IMR-90 (cell line): ENCODE data around the gene ULK1. TPM values are rescaled to one million over a fixed set of nuclear protein-coding genes. Genes with fewer than 3 reads are reported as not detected.

Experiments
- ATAC-seq: fragments of 200-7000 bp; cut with Tn5 transposase; 2 replicates; pipeline ENCODE4 v1.9.1; 2020; ENCODE audit warnings: low read depth, mild to moderate bottlenecking, moderate library complexity
- BruUV-seq: library from RNA; stranded (reverse); fragments of 400-500 nt; replicated peaks from 2 replicates; lab custom pipeline; 2021; lab: Mats Ljungman, UMichigan
- CTCF ChIA-PET: fragments of 300-600 bp; formaldehyde crosslinking; extraction: SDS; loops from one replicate; lab custom pipeline; 2021; ENCODE audit warnings: antibody characterized with exemption; lab: Yijun Ruan, JAX
- POLR2A ChIA-PET: fragments of 300-600 bp; sonication (Branson Sonifier 250); formaldehyde crosslinking; loops from one replicate; lab custom pipeline; 2022; ENCODE audit warnings: antibody characterized with exemption; ENCODE audit not compliant: unreplicated experiment; lab: Charles Lee
- DNase-seq: peaks from one replicate; pipeline ENCODE4 v3.0.0; 2013
- H2AFZ ChIP-seq: replicated peaks from 2 replicates; pipeline ENCODE3; 2013; ENCODE audit warnings: low read length, mild to moderate bottlenecking; ENCODE audit not compliant: poor library complexity
- H2AK5ac ChIP-seq: 2 replicates; pipeline ENCODE4 v1.6.1; 2013; ENCODE audit warnings: low read depth, low read length, inconsistent platforms
- H2AK9ac ChIP-seq: replicated peaks from 2 replicates; pipeline ENCODE3; 2013; ENCODE audit warnings: mild to moderate bottlenecking, low read depth, low read length, moderate library complexity; ENCODE audit not compliant: poor library complexity
- H2BK120ac ChIP-seq: 2 replicates; pipeline ENCODE4 v1.6.1; 2013; ENCODE audit warnings: low read depth, low read length, inconsistent platforms
- H2BK15ac ChIP-seq: 3 replicates; pipeline ENCODE4 v1.6.1; 2013; ENCODE audit warnings: low read depth, low read length, inconsistent platforms
- H2BK20ac ChIP-seq: 2 replicates; pipeline ENCODE4 v1.6.1; 2013; ENCODE audit warnings: low read depth, mild to moderate bottlenecking, inconsistent platforms, low read length, moderate library complexity
- H2BK5ac ChIP-seq: 2 replicates; pipeline ENCODE4 v1.6.1; 2013; ENCODE audit warnings: mild to moderate bottlenecking, low read depth, low read length, inconsistent platforms; ENCODE audit not compliant: poor library complexity, severe bottlenecking
- H3K14ac ChIP-seq: replicated peaks from 2 replicates; pipeline ENCODE4 v1.6.1; 2013; ENCODE audit warnings: low read depth, low read length, inconsistent platforms
- H3K18ac ChIP-seq: 2 replicates; pipeline ENCODE4 v1.6.1; 2013; ENCODE audit warnings: low read depth, low read length, control low read depth
- H3K23ac ChIP-seq: 2 replicates; pipeline ENCODE4 v1.6.1; 2013; ENCODE audit warnings: low read depth, low read length, inconsistent platforms
- H3K27ac ChIP-seq: 2 replicates; pipeline ENCODE4 v1.5.1; 2013; ENCODE audit warnings: mild to moderate bottlenecking, control low read depth, low read length; ENCODE audit not compliant: insufficient read depth
- H3K27me3 ChIP-seq: 2 replicates; pipeline ENCODE4 v1.6.1; 2013; ENCODE audit warnings: low read length; ENCODE audit not compliant: control insufficient read depth, insufficient read depth
- H3K36me3 ChIP-seq: 2 replicates; pipeline ENCODE4 v1.6.1; 2013; ENCODE audit warnings: low read length, mixed read lengths; ENCODE audit not compliant: control insufficient read depth, insufficient read depth
- H3K4ac ChIP-seq: 2 replicates; pipeline ENCODE4 v1.6.1; 2013; ENCODE audit warnings: low read depth, low read length, inconsistent platforms
- H3K4me1 ChIP-seq: 2 replicates; pipeline ENCODE4 v1.6.1; 2013; ENCODE audit warnings: low read length, mixed read lengths; ENCODE audit not compliant: control insufficient read depth, insufficient read depth
- H3K4me2 ChIP-seq: 2 replicates; pipeline ENCODE4 v1.6.1; 2013; ENCODE audit warnings: low read depth, mild to moderate bottlenecking, control low read depth, low read length, moderate library complexity
- H3K4me3 ChIP-seq: 2 replicates; pipeline ENCODE4 v1.5.1; 2013; ENCODE audit warnings: low read depth, mild to moderate bottlenecking, control low read depth, low read length, moderate library complexity; ENCODE audit not compliant: insufficient read depth
- H3K56ac ChIP-seq: 2 replicates; pipeline ENCODE4 v1.6.1; 2013; ENCODE audit warnings: low read length, inconsistent platforms; ENCODE audit not compliant: insufficient read depth; ENCODE audit errors: extremely low read depth
- H3K79me1 ChIP-seq, 2 experiments: 2 replicates each; pipeline ENCODE4 v1.6.1; 2013; ENCODE audit warnings: low read length in 2 of 2, inconsistent platforms in 1 of 2, low read depth in 1 of 2
- H3K9ac ChIP-seq: 2 replicates; pipeline ENCODE4 v1.6.1; 2013; ENCODE audit warnings: low read depth, low read length, control low read depth
- H3K9me1 ChIP-seq: 2 replicates; pipeline ENCODE4 v1.6.1; 2013; ENCODE audit warnings: low read length, inconsistent platforms; ENCODE audit not compliant: insufficient read depth
- H3K9me3 ChIP-seq: 2 replicates; pipeline ENCODE4 v1.6.1; 2013; ENCODE audit warnings: low read length; ENCODE audit not compliant: control insufficient read depth, insufficient read depth
- H4K20me1 ChIP-seq: 2 replicates; pipeline ENCODE4 v1.6.1; 2013; ENCODE audit warnings: low read length, inconsistent platforms; ENCODE audit not compliant: insufficient read depth
- H4K5ac ChIP-seq: 2 replicates; pipeline ENCODE4 v1.6.1; 2013; ENCODE audit warnings: mild to moderate bottlenecking, low read depth, low read length, control low read depth
- H4K8ac ChIP-seq, 2 experiments: 2 replicates each; pipeline ENCODE4 v1.6.1; 2013; ENCODE audit warnings: low read depth in 2 of 2, low read length in 2 of 2, control low read depth in 1 of 2, inconsistent platforms in 1 of 2
- H4K91ac ChIP-seq: 2 replicates; pipeline ENCODE4 v1.6.1; 2013; ENCODE audit warnings: low read depth, low read length, inconsistent platforms; ENCODE audit not compliant: insufficient read depth
- BHLHE40 ChIP-seq: fragments of 150-350 bp; IDR thresholded peaks from 2 replicates; pipeline ENCODE4 v1.6.1; 2016; ENCODE audit warnings: mild to moderate bottlenecking, low read depth, low read length
- CEBPB ChIP-seq: IDR thresholded peaks from 2 replicates; pipeline ENCODE4 v1.6.1; 2012; ENCODE audit warnings: low read depth, low read length, improper control_type of control experiment
- CHD1 ChIP-seq: IDR thresholded peaks from 2 replicates; pipeline ENCODE4 v1.6.1; 2012; ENCODE audit warnings: low read depth, low read length, improper control_type of control experiment
- FOS ChIP-seq: fragments of 150-350 bp; IDR thresholded peaks from 2 replicates; pipeline ENCODE4 v1.6.1; 2016; ENCODE audit warnings: low read depth, low read length
- MAZ ChIP-seq: IDR thresholded peaks from 2 replicates; pipeline ENCODE4 v1.6.1; 2012; ENCODE audit warnings: low read depth, mild to moderate bottlenecking, low read length, improper control_type of control experiment, moderate library complexity, borderline replicate concordance
- MXI1 ChIP-seq: IDR thresholded peaks from 2 replicates; pipeline ENCODE4 v1.6.1; 2012; ENCODE audit warnings: low read depth, mild to moderate bottlenecking, low read length, moderate library complexity, borderline replicate concordance
- RAD21 ChIP-seq: IDR thresholded peaks from 2 replicates; pipeline ENCODE4 v1.6.1; 2012; ENCODE audit warnings: low read length, improper control_type of control experiment
- RFX5 ChIP-seq: IDR thresholded peaks from 2 replicates; pipeline ENCODE4 v1.8.0; 2012; ENCODE audit warnings: low read depth, mild to moderate bottlenecking, low read length, moderate library complexity
- SMC3 ChIP-seq: fragments of 150-350 bp; IDR thresholded peaks from 2 replicates; pipeline ENCODE4 v1.6.1; 2016; ENCODE audit warnings: low read depth, mild to moderate bottlenecking, antibody characterized with exemption, low read length, moderate library complexity
- WGBS, 2 experiments: methylation state at CpG; one replicate each; pipeline versions ENCODE4 v1.1.5 to v1.1.7; 2013; ENCODE audit warnings: missing lambda C conversion rate in 2 of 2; ENCODE audit not compliant: insufficient read length in 1 of 2; ENCODE audit errors: extremely low coverage in 2 of 2; 5-methylcytosine and 5-hydroxymethylcytosine counted together
- dilution Hi-C: fragments of 300-500 bp; cut with HindIII; formaldehyde crosslinking; loops from one replicate; pipeline ENCODE4 v1.14.3; 2018; ENCODE audit warnings: low sequenced_read_pairs; ENCODE audit not compliant: unreplicated experiment
- in situ Hi-C: fragments of 300-500 bp; cut with MboI; formaldehyde crosslinking; loops from 3 replicates; pipeline ENCODE4 v1.14.3; 2019; ENCODE audit warnings: low sequenced_read_pairs, inconsistent platforms, mixed read lengths
- intact Hi-C: fragments of 100-400 bp; cut with micrococcal nuclease; formaldehyde crosslinking; loops from 2 replicates; pipeline ENCODE4 v1.10.0; 2022
- polyA plus RNA-seq, 3 experiments: library from polyadenylated mRNA; depleted of rRNA; stranded (reverse); fragments of >200 nt; gene quantifications; 2 replicates each; pipeline ENCODE4 v1.2.3, GENCODE V29; 2012; ENCODE audit warnings: low replicate concordance in 1 of 3
- total RNA-seq: library from RNA; depleted of rRNA; stranded (reverse); fragments of >200 nt; gene quantifications from 2 replicates; pipeline ENCODE4 v1.2.3, GENCODE V29; 2012

ULK1 gene
- total and polyA plus RNA-seq, 2 of the 4 experiments (the other 2 are of a cell fraction), result 1.8 to 19.2 TPM

DNA sequence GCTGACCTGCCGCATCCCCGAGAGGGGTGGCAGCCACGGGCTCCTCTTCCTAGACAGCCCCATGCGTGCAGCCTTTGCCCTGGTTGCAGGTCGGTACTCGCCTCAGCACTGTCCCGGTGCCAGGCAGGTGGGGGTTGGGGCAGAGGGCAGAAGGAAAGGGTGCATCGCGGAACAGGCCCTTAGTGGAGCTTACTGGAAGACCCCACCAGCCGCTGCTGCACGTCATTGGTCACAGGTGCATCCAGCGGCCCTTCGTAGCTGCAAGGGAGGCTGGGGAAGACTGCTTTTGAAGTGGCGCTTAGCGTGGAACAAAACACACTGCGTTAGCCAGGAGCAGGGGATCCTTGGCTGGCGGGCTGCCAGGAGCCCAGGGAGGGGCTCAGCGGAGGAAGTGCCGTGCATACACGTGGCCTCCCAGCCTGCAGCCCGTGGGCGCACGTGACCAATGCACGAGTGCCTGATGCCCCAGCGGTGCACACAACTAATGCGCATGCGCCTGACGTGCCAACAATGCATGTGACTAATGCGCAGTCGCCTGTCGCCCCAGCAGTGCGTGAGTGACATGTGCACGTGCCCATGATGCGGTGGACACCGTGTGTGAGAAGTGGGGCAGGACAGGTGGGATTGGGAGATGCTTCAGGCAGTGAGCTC is 50.3 kb downstream of the ULK1 start:
- no peak overlapping the region for H3K56ac ChIP-seq
- no peak for DNase-seq
- no peak overlapping the region for H2BK5ac ChIP-seq
- H2AFZ ChIP-seq, result no peak overlapping the region
- no peak overlapping the region for H2AK9ac ChIP-seq
- H3K4ac ChIP-seq, result no peak overlapping the region
- H2AK5ac ChIP-seq, result no peak overlapping the region
- peaks cover 26% of the 10 kb centered on the region for H3K36me3 ChIP-seq
- H3K4me1 ChIP-seq, result no peaks in the 10 kb centered on the region
- no peak overlapping the region for H2BK15ac ChIP-seq
- H2BK120ac ChIP-seq, result no peak overlapping the region
- ChIA-PET POLR2A (no interaction called here), CTCF (no interaction called here)
- no peaks in the 10 kb centered on the region for H3K9me3 ChIP-seq
- TF ChIP-seq SMC3 (no peak), FOS (no peak), MXI1 (no peak), MAZ (no peak), RFX5 (no peak), BHLHE40 (no peak), CHD1 (no peak), RAD21 (no peak), CEBPB (no peak)
- H3K14ac ChIP-seq, result no peak overlapping the region
- in situ Hi-C loops, result no loop called here
- no peaks in the 10 kb centered on the region for H3K27me3 ChIP-seq
- no peak overlapping the region for H3K27ac ChIP-seq
- dilution Hi-C loops, result no loop called here
- no peak overlapping the region for H4K91ac ChIP-seq
- WGBS, 2 experiments, result 92% methylated on average over 21 of the region's 35 CpGs; no CpG with 5 or more reads in 1 of the 2 experiments
- no peak overlapping the region for H3K4me2 ChIP-seq
- H3K79me1 ChIP-seq, result peaks cover 0 to 7% of the 10 kb centered on the region in 2 experiments; a peak in 1 of 4 replicates
- no peak overlapping the region for H3K4me3 ChIP-seq
- no peak for ATAC-seq
- no peak overlapping the region for H4K5ac ChIP-seq
- H3K9me1 ChIP-seq, result peaks cover 4% of the 10 kb centered on the region; the same call in 1 of the 2 replicates
- no peak overlapping the region for H2BK20ac ChIP-seq
- no peak overlapping the region for H3K23ac ChIP-seq
- no peak overlapping the region for H3K18ac ChIP-seq
- H4K8ac ChIP-seq, result no peak overlapping the region
- intact Hi-C loops, result no loop called here
- H4K20me1 ChIP-seq, result no peaks in the 10 kb centered on the region
- no TSS peak for BruUV-seq
- H3K9ac ChIP-seq, result no peak overlapping the region
